Ramos (cell line): ENCODE results near the gene CTNNA1.
"Not testable (repeated sequence)": the region's sequence is repeated elsewhere in the genome, so short reads cannot be mapped to it uniquely, and the experiment has no call there.

Experiments
- in situ Hi-C: fragments of 300-500 bp; cut with MboI; formaldehyde crosslinking; loops from one replicate; pipeline ENCODE4 v1.14.3; 2022; ENCODE audit warnings: low sequenced_read_pairs; ENCODE audit not compliant: unreplicated experiment

The CTNNA1 gene

GRCh38 chr5:138803935-138804334 is 50.7 kb downstream of the CTNNA1 start:
- in situ Hi-C loops, result loop anchor here (5.0 kb wide), 1 partner anchor 108 kb away; no protein-coding TSS in a partner anchor

GRCh38 chr5:138805096-138805495 is 51.9 kb downstream of the CTNNA1 start:
- in situ Hi-C loops, result no loop called here

- in situ Hi-C loops, result no loop called here
These were observed 54.0 kb downstream of the CTNNA1 start for GRCh38 chr5:138807182-138807581.

GRCh38 chr5:138809391-138809790 is 56.2 kb downstream of the CTNNA1 start:
- in situ Hi-C loops, result no loop called here

GRCh38 chr5:138810861-138811260 is 57.6 kb downstream of the CTNNA1 start:
- in situ Hi-C loops, result not testable (repeated sequence)

GRCh38 chr5:138815529-138815928 is 62.3 kb downstream of the CTNNA1 start:
- in situ Hi-C loops, result no loop called here

- in situ Hi-C loops, result no loop called here
These were observed 64.0 kb downstream of the CTNNA1 start for GRCh38 chr5:138817241-138817640.

- in situ Hi-C loops, result no loop called here
These were observed 65.9 kb downstream of the CTNNA1 start for GRCh38 chr5:138819081-138819480.

GRCh38 chr5:138820695-138821094 is 67.5 kb downstream of the CTNNA1 start:
- in situ Hi-C loops, result no loop called here

- in situ Hi-C loops, result no loop called here
These were observed 71.3 kb downstream of the CTNNA1 start for GRCh38 chr5:138824516-138824915.

- in situ Hi-C loops, result no loop called here
These were observed 72.0 kb downstream of the CTNNA1 start for GRCh38 chr5:138824924-138825863.

- in situ Hi-C loops, result no loop called here
These were observed 75.3 kb downstream of the CTNNA1 start for GRCh38 chr5:138828556-138828955.

GRCh38 chr5:138829341-138829740 is 76.1 kb downstream of the CTNNA1 start:
- in situ Hi-C loops, result no loop called here

- in situ Hi-C loops, result no loop called here
These were observed 78.5 kb downstream of the CTNNA1 start for GRCh38 chr5:138831703-138832102.

GRCh38 chr5:138832218-138832617 is 79.0 kb downstream of the CTNNA1 start:
- in situ Hi-C loops, result no loop called here

- in situ Hi-C loops, result no loop called here
These were observed 79.9 kb downstream of the CTNNA1 start for GRCh38 chr5:138833080-138833479.

GRCh38 chr5:138833726-138834480 is 80.7 kb downstream of the CTNNA1 start:
- in situ Hi-C loops, result no loop called here

- in situ Hi-C loops, result not testable (repeated sequence)
These were observed 81.6 kb downstream of the CTNNA1 start for GRCh38 chr5:138834853-138835252.

- in situ Hi-C loops, result no loop called here
These were observed 83.9 kb downstream of the CTNNA1 start for GRCh38 chr5:138837160-138837559.

GRCh38 chr5:138840103-138840502 is 86.9 kb downstream of the CTNNA1 start:
- in situ Hi-C loops, result no loop called here

GRCh38 chr5:138841531-138841930 is 88.3 kb downstream of the CTNNA1 start:
- in situ Hi-C loops, result no loop called here
